Calu3 (cell line): ENCODE data around the gene FNTB. TPM values are rescaled to one million over a fixed set of nuclear protein-coding genes. Genes with fewer than 3 reads are reported as not detected.

ENCODE experiments used
- Bru-seq: library from RNA; stranded (reverse); fragments of 400-500 nt; gene quantifications from one replicate; lab custom pipeline; 2021; lab: Mats Ljungman, UMichigan
- BruChase-seq, 2 experiments: library from RNA; stranded (reverse); fragments of 400-500 nt; gene quantifications; one replicate each; lab custom pipeline; 2021; lab: Mats Ljungman, UMichigan
- BruUV-seq: library from RNA; stranded (reverse); fragments of 400-500 nt; replicated peaks from 2 replicates; lab custom pipeline; 2021; lab: Mats Ljungman, UMichigan
- CTCF ChIA-PET: fragments of 300-600 bp; sonication (Branson Sonifier 250); formaldehyde crosslinking; loops from one replicate; lab custom pipeline; 2022; ENCODE audit warnings: antibody characterized with exemption; lab: Charles Lee
- DNase-seq: peaks from one replicate; pipeline ENCODE4 v3.0.0; 2022
- H3K27ac Mint-ChIP-seq: one replicate; pipeline ENCODE4 v1.8.0; 2022; ENCODE audit warnings: mixed read lengths; ENCODE audit not compliant: unreplicated experiment
- H3K27me3 Mint-ChIP-seq: one replicate; pipeline ENCODE4 v1.8.0; 2022; ENCODE audit warnings: mixed read lengths; ENCODE audit not compliant: unreplicated experiment
- H3K36me3 Mint-ChIP-seq: one replicate; pipeline ENCODE4 v1.8.0; 2022; ENCODE audit warnings: mild to moderate bottlenecking, moderate library complexity, mixed read lengths; ENCODE audit not compliant: insufficient read depth, unreplicated experiment
- H3K4me1 Mint-ChIP-seq: one replicate; pipeline ENCODE4 v1.8.0; 2022; ENCODE audit warnings: mild to moderate bottlenecking, low read depth, mixed read lengths; ENCODE audit not compliant: unreplicated experiment
- H3K4me3 Mint-ChIP-seq: one replicate; pipeline ENCODE4 v1.8.0; 2022; ENCODE audit warnings: mild to moderate bottlenecking, low read depth, moderate library complexity, mixed read lengths; ENCODE audit not compliant: unreplicated experiment
- H3K9me3 Mint-ChIP-seq: one replicate; pipeline ENCODE4 v1.8.0; 2022; ENCODE audit warnings: low read depth, mixed read lengths; ENCODE audit not compliant: unreplicated experiment
- CTCF ChIP-seq: fragments of 200-600 bp; IDR thresholded peaks from one replicate; pipeline ENCODE4 v1.8.0; 2022; ENCODE audit warnings: antibody characterized with exemption; ENCODE audit not compliant: unreplicated experiment
- intact Hi-C: fragments of 100-400 bp; cut with micrococcal nuclease; formaldehyde crosslinking; loops from one replicate; pipeline ENCODE4 v1.10.0; 2022; ENCODE audit not compliant: unreplicated experiment
- long read RNA-seq: library from polyadenylated mRNA; stranded (forward); transcript quantifications from one replicate; pipeline ENCODE4 v2.0.0, GENCODE V29; 2022
- total RNA-seq: library from RNA; stranded (reverse); gene quantifications from 2 replicates; pipeline ENCODE4 v1.2.3, GENCODE V29; 2022

FNTB gene
- 15.0 and 17.6 TPM in 2 replicates for total RNA-seq
- percentile 59 among the genes with signal in this experiment for Bru-seq, nascent RNA
- percentile 86 among the genes with signal in this experiment for BruChase-seq, experiment 1, labeled RNA remaining after a 6-hour chase
- BruChase-seq, experiment 2, labeled RNA remaining after a 2-hour chase: percentile 81 among the genes with signal in this experiment
- long read RNA-seq, transcript FNTB-201 (12 exons, 2,834 nt): major isoform, 23 of 27 reads
- long read RNA-seq, partial matches to known transcripts: 0 of 27 reads
- long read RNA-seq, other reads (novel, unspliced or antisense): 4 of 27 reads

- Mint-ChIP-seq H3K9me3 (no peaks in the 10 kb centered on the region), H3K4me3 (peak within 1 kb of the TSS; percentile 86), H3K36me3 (peaks cover 13% of the 10 kb centered on the region), H3K27ac (peak within 1 kb of the TSS; percentile 83), H3K4me1 (peaks cover 25% of the 10 kb centered on the region), H3K27me3 (no peaks in the 10 kb centered on the region)
- intact Hi-C loops: loop anchor here (1.0 to 2.0 kb wide), 2 partner anchors 33 to 44 kb away; partner anchors contain the start of gene GPX2
- DNase-seq: peak; percentile 95
- CTCF ChIA-PET: interaction anchor here (0.5 to 1.6 kb wide), 14 partner anchors 10 to 472 kb away, joined by 3 to 33 read pairs (median 4); partner anchors contain the start of gene GPX2
- TF ChIP-seq CTCF: no peak
- BruUV-seq: TSS peak; percentile 90
These were observed at the start of gene FNTB for GRCh38 chr14:64986648-64987437. FNTB (plus strand) TSS chr14:64986895; CDS start chr14:64986954, 59 bp downstream.

- no peak for TF ChIP-seq CTCF
- DNase-seq: no peak
- H3K4me1 Mint-ChIP-seq: peaks cover 51% of the 10 kb centered on the region
- intact Hi-C loops: no loop called here
- BruUV-seq: no TSS peak
- peak overlapping the region; percentile 92 for H3K27ac Mint-ChIP-seq
- no peaks in the 10 kb centered on the region for H3K9me3 Mint-ChIP-seq
- H3K36me3 Mint-ChIP-seq: peaks cover 60% of the 10 kb centered on the region
- no peaks in the 10 kb centered on the region for H3K27me3 Mint-ChIP-seq
- CTCF ChIA-PET: no interaction called here
- H3K4me3 Mint-ChIP-seq: peak overlapping the region; percentile 76
These were observed 49.4 kb upstream of the FNTB start for GRCh38 chr14:64937171-64937820.

- BruUV-seq: no TSS peak
- TF ChIP-seq CTCF: no peak
- CTCF ChIA-PET: no interaction called here
- H3K4me3 Mint-ChIP-seq: peak overlapping the region; percentile 76
- H3K27ac Mint-ChIP-seq: peak overlapping the region; percentile 92
- H3K36me3 Mint-ChIP-seq: peaks cover 65% of the 10 kb centered on the region
- no peaks in the 10 kb centered on the region for H3K9me3 Mint-ChIP-seq
- H3K4me1 Mint-ChIP-seq: peaks cover 54% of the 10 kb centered on the region
- intact Hi-C loops: no loop called here
- no peaks in the 10 kb centered on the region for H3K27me3 Mint-ChIP-seq
- no peak for DNase-seq
These were observed 48.9 kb upstream of the FNTB start for GRCh38 chr14:64937821-64938193.
